ENCODE measurements around the gene AKAP6.

Gene AKAP6

GRCh38 chr14:32319368-32320049 is 9.6 kb upstream of the AKAP6 start:
- no peaks in the 10 kb centered on the region for H3K9me3 Mint-ChIP-seq
- no peak overlapping the region for H3K4me3 Mint-ChIP-seq
- no peaks in the 10 kb centered on the region for H3K27me3 Mint-ChIP-seq
- H3K36me3 Mint-ChIP-seq (ENCODE audit: low read depth): no peaks in the 10 kb centered on the region
- intact Hi-C loops (cut with micrococcal nuclease): no loop called here
- no peaks in the 10 kb centered on the region for H3K4me1 Mint-ChIP-seq (ENCODE audit: low read depth)
- H3K27ac Mint-ChIP-seq: no peak overlapping the region

GRCh38 chr14:32324601-32325000 is 4.5 kb upstream of the AKAP6 start:
- no peaks in the 10 kb centered on the region for H3K27me3 Mint-ChIP-seq
- no peaks in the 10 kb centered on the region for H3K4me1 Mint-ChIP-seq (ENCODE audit: low read depth)
- H3K27ac Mint-ChIP-seq: no peak overlapping the region

GRCh38 chr14:32327255-32327961 is 1.7 kb upstream of the AKAP6 start:
- Mint-ChIP-seq H3K4me1 (ENCODE audit: low read depth) (no peaks in the 10 kb centered on the region), H3K9me3 (no peaks in the 10 kb centered on the region), H3K27me3 (no peaks in the 10 kb centered on the region), H3K36me3 (ENCODE audit: low read depth) (no peaks in the 10 kb centered on the region), H3K4me3 (no peak overlapping the region), H3K27ac (no peak overlapping the region)
- intact Hi-C loops (cut with micrococcal nuclease): no loop called here

More at GRCh38 chr14:32324601-32325000, 4.5 kb upstream of the AKAP6 start:
- H3K4me3 Mint-ChIP-seq: no peak overlapping the region
- H3K36me3 Mint-ChIP-seq (ENCODE audit: low read depth): no peaks in the 10 kb centered on the region
- H3K9me3 Mint-ChIP-seq: no peaks in the 10 kb centered on the region
- intact Hi-C loops (cut with micrococcal nuclease): no loop called here

GRCh38 chr14:32329690-32330285 is 690 bp downstream of the AKAP6 start:
- H3K27ac Mint-ChIP-seq: no peak overlapping the region
- H3K4me3 Mint-ChIP-seq: no peak overlapping the region
- H3K36me3 Mint-ChIP-seq (ENCODE audit: low read depth): no peaks in the 10 kb centered on the region
- no peaks in the 10 kb centered on the region for H3K27me3 Mint-ChIP-seq
- no peaks in the 10 kb centered on the region for H3K9me3 Mint-ChIP-seq
- no peaks in the 10 kb centered on the region for H3K4me1 Mint-ChIP-seq (ENCODE audit: low read depth)
- intact Hi-C loops (cut with micrococcal nuclease): no loop called here

- Mint-ChIP-seq H3K4me3 (no peak overlapping the region), H3K9me3 (no peaks in the 10 kb centered on the region), H3K4me1 (ENCODE audit: low read depth) (no peaks in the 10 kb centered on the region), H3K36me3 (ENCODE audit: low read depth) (no peaks in the 10 kb centered on the region), H3K27me3 (no peaks in the 10 kb centered on the region), H3K27ac (no peak overlapping the region)
- intact Hi-C loops (cut with micrococcal nuclease): no loop called here
Measured at GRCh38 chr14:32330351-32331111, 1.4 kb downstream of the AKAP6 start.

- Mint-ChIP-seq H3K9me3 (no peaks in the 10 kb centered on the region), H3K4me1 (ENCODE audit: low read depth) (no peaks in the 10 kb centered on the region), H3K36me3 (ENCODE audit: low read depth) (no peaks in the 10 kb centered on the region), H3K27me3 (no peaks in the 10 kb centered on the region), H3K27ac (no peak overlapping the region), H3K4me3 (no peak overlapping the region)
- intact Hi-C loops (cut with micrococcal nuclease): no loop called here
Measured at GRCh38 chr14:32331206-32331605, 2.1 kb downstream of the AKAP6 start.

- Mint-ChIP-seq H3K4me1 (ENCODE audit: low read depth) (no peaks in the 10 kb centered on the region), H3K27ac (no peak overlapping the region), H3K4me3 (no peak overlapping the region), H3K9me3 (no peaks in the 10 kb centered on the region), H3K36me3 (ENCODE audit: low read depth) (no peaks in the 10 kb centered on the region), H3K27me3 (no peaks in the 10 kb centered on the region)
- intact Hi-C loops (cut with micrococcal nuclease): no loop called here
Measured at GRCh38 chr14:32332415-32333316, 3.6 kb downstream of the AKAP6 start.

- Mint-ChIP-seq H3K4me1 (ENCODE audit: low read depth) (no peaks in the 10 kb centered on the region), H3K27ac (no peak overlapping the region), H3K36me3 (ENCODE audit: low read depth) (no peaks in the 10 kb centered on the region), H3K9me3 (no peaks in the 10 kb centered on the region), H3K4me3 (no peak overlapping the region), H3K27me3 (no peaks in the 10 kb centered on the region)
- intact Hi-C loops (cut with micrococcal nuclease): no loop called here
Measured at GRCh38 chr14:32336702-32337101, 7.6 kb downstream of the AKAP6 start.

- intact Hi-C loops (cut with micrococcal nuclease): no loop called here
- H3K9me3 Mint-ChIP-seq: no peaks in the 10 kb centered on the region
Measured at GRCh38 chr14:32337759-32338158, 8.7 kb downstream of the AKAP6 start.

GRCh38 chr14:32339188-32339587 is 10.1 kb downstream of the AKAP6 start:
- no peaks in the 10 kb centered on the region for H3K4me1 Mint-ChIP-seq (ENCODE audit: low read depth)
- intact Hi-C loops (cut with micrococcal nuclease): no loop called here
- peaks cover 5% of the 10 kb centered on the region for H3K9me3 Mint-ChIP-seq

More at GRCh38 chr14:32337759-32338158, 8.7 kb downstream of the AKAP6 start:
- no peaks in the 10 kb centered on the region for H3K4me1 Mint-ChIP-seq (ENCODE audit: low read depth)
- H3K36me3 Mint-ChIP-seq (ENCODE audit: low read depth): no peaks in the 10 kb centered on the region
- H3K27ac Mint-ChIP-seq: no peak overlapping the region
- H3K4me3 Mint-ChIP-seq: no peak overlapping the region
- H3K27me3 Mint-ChIP-seq: no peaks in the 10 kb centered on the region

GRCh38 chr14:32341947-32342846 is 13.1 kb downstream of the AKAP6 start:
- Mint-ChIP-seq H3K4me3 (no peak overlapping the region), H3K4me1 (ENCODE audit: low read depth) (no peaks in the 10 kb centered on the region), H3K27me3 (no peaks in the 10 kb centered on the region), H3K9me3 (peaks cover 7% of the 10 kb centered on the region), H3K36me3 (ENCODE audit: low read depth) (no peaks in the 10 kb centered on the region), H3K27ac (no peak overlapping the region)
- intact Hi-C loops (cut with micrococcal nuclease): no loop called here

More at GRCh38 chr14:32339188-32339587, 10.1 kb downstream of the AKAP6 start:
- Mint-ChIP-seq H3K27ac (no peak overlapping the region), H3K4me3 (no peak overlapping the region), H3K27me3 (no peaks in the 10 kb centered on the region), H3K36me3 (ENCODE audit: low read depth) (no peaks in the 10 kb centered on the region)

- H3K9me3 Mint-ChIP-seq: peaks cover 7% of the 10 kb centered on the region
- H3K36me3 Mint-ChIP-seq (ENCODE audit: low read depth): no peaks in the 10 kb centered on the region
- no peak overlapping the region for H3K27ac Mint-ChIP-seq
- no peak overlapping the region for H3K4me3 Mint-ChIP-seq
- no peaks in the 10 kb centered on the region for H3K27me3 Mint-ChIP-seq
- intact Hi-C loops (cut with micrococcal nuclease): no loop called here
- H3K4me1 Mint-ChIP-seq (ENCODE audit: low read depth): no peaks in the 10 kb centered on the region
Measured at GRCh38 chr14:32342847-32343194, 13.7 kb downstream of the AKAP6 start.
